CD4-positive, alpha-beta T cell treated with Interleukin-6 for 4 hours (primary cell): ENCODE measurements around the gene LMBR1.
A peak's percentile ranks its signal among the peaks of the same experiment; 100 is the strongest.
"Not testable (repeated sequence)": the region's sequence is repeated elsewhere in the genome, so short reads cannot be mapped to it uniquely, and the experiment has no call there.

Source experiments
- DNase-seq: peaks from one replicate; pipeline ENCODE4 v3.0.0-alpha.2; 2020; ENCODE audit warnings: mixed read lengths

LMBR1 gene

GRCh38 chr7:156906200-156906649, 13.2 kb upstream of the LMBR1 start:
- DNase-seq: no peak

GRCh38 chr7:156903232-156903909, 10.4 kb upstream of the LMBR1 start:
- peak; percentile 54 for DNase-seq

GRCh38 chr7:156900093-156900492, 7.1 kb upstream of the LMBR1 start:
- DNase-seq: not testable (repeated sequence)

- no peak for DNase-seq
Observed at GRCh38 chr7:156898938-156899337, 6.0 kb upstream of the LMBR1 start.

- DNase-seq: no peak
Observed at GRCh38 chr7:156897673-156898072, 4.7 kb upstream of the LMBR1 start.

GRCh38 chr7:156896388-156897022, 3.5 kb upstream of the LMBR1 start:
- DNase-seq: no peak

GRCh38 chr7:156895024-156895780, 2.2 kb upstream of the LMBR1 start:
- DNase-seq: no peak

GRCh38 chr7:156892081-156892800, 742 bp downstream of the LMBR1 start:
- peak; percentile 79 for DNase-seq

GRCh38 chr7:156889746-156890145, 3.2 kb downstream of the LMBR1 start:
- DNase-seq: no peak

- no peak for DNase-seq
Observed at GRCh38 chr7:156889089-156889488, 3.9 kb downstream of the LMBR1 start.

- DNase-seq: no peak
Observed at GRCh38 chr7:156886020-156886795, 6.8 kb downstream of the LMBR1 start.

GRCh38 chr7:156881679-156882078, 11.3 kb downstream of the LMBR1 start:
- no peak for DNase-seq

- DNase-seq: no peak
Observed at GRCh38 chr7:156875766-156876165, 17.2 kb downstream of the LMBR1 start.

- not testable (repeated sequence) for DNase-seq
Observed at GRCh38 chr7:156868363-156868762, 24.6 kb downstream of the LMBR1 start.

GRCh38 chr7:156865493-156865892, 27.5 kb downstream of the LMBR1 start:
- no peak for DNase-seq

GRCh38 chr7:156862022-156862421, 31.0 kb downstream of the LMBR1 start:
- DNase-seq: not testable (repeated sequence)

GRCh38 chr7:156861212-156861611, 31.8 kb downstream of the LMBR1 start:
- no peak for DNase-seq

GRCh38 chr7:156860099-156860498, 32.9 kb downstream of the LMBR1 start:
- not testable (repeated sequence) for DNase-seq

GRCh38 chr7:156858523-156858922, 34.5 kb downstream of the LMBR1 start:
- DNase-seq: no peak

GRCh38 chr7:156857757-156858156, 35.2 kb downstream of the LMBR1 start:
- DNase-seq: no peak

GRCh38 chr7:156854654-156855053, 38.3 kb downstream of the LMBR1 start:
- DNase-seq: no peak

GRCh38 chr7:156848979-156849378, 44.0 kb downstream of the LMBR1 start:
- DNase-seq: no peak
